NK-92 (cell line): ENCODE results near the gene GMDS.
"Not testable (repeated sequence)": the region's sequence is repeated elsewhere in the genome, so short reads cannot be mapped to it uniquely, and the experiment has no call there.

Experiments
- DNase-seq: peaks from one replicate; lab custom pipeline; 2025; ENCODE audit not compliant: unreplicated experiment; lab: John Stamatoyannopoulos, UW

GMDS gene

DNA sequence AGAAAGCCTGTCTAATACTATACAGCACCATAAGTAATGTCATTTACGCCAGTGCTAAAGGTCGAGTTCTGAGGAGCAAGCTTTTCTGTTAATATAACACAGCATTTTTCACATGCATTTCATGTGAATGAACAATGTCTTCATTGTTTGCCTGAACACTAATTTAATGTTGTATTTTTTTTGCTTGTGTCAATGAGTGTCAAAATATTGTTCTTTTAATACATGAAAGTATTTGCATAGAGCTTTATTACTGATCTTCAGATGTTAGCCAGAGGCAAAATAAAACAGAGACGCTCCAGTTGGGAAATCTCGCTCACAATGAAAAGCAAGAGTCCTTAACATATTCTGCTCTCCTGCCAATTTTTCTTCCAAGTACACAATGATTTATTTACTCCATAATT is 483.9 kb downstream of the GMDS start:
- DNase-seq: no peak

DNA sequence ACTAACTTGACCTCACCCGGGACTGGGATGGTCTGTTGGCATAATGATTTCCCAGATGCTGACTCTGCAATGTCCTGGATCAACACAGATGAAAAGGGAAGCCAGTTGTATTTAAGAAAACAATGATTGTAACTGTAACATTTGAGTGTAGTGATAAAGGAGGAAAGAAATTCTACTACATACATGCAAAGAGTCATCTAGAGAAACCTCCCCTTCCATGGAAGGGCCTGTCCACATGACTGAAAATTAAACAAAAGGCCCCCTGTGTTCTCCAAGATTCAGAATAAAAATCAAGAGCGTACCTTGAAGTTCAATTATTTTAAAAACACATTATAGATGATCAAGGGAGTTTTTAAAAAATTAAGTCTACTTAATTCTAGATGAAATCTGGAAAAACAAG is 484.5 kb downstream of the GMDS start:
- DNase-seq: no peak

DNA sequence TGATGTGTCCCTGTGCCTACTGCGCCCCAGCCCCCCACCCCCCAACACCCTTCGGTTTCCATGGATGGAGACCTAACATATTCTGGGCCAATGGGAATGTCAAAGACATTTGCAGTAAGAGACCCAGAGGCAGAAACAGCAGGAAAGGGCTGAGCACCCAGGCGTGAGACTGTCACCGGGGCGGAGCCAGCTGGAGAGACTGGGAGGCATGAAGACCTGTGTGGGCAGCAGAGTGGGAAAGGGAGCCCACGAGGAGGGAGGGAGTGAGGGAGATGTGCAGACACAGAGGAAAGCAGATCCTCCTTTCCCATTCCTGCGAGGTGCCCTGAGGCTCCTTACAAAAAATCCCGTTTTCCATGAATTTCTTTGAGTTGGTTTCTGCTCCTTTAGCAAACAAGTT is 485.5 kb downstream of the GMDS start:
- no peak for DNase-seq

DNA sequence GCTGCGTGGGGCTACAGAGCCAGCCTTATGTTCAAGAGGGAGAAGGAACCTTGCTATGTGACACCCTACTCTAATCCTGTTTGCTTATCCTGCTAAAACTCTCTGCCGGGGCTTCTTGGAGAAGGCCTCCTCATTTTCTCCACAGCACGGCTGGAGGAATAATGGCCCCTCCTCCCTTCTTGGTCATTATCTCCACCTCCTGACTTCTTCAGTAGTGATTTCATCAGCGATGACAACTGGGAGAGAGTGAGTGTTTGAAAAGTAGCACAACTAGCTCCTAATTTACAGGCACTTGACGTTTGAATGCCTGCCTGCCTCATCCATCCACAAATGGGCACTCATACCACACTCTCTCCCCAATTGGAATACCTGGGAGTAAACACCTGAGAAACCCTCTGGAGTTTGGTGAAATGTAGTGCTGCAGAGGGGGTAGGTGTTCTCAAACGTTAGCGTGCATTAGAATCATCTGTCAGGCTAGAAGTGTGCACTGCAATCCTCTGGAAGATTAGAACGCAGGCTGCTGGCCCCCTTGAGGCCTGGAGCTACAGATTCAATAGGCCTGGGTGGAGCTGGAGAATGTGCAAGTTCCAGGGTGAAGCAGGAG is 487.2 kb downstream of the GMDS start:
- no peak for DNase-seq

DNA sequence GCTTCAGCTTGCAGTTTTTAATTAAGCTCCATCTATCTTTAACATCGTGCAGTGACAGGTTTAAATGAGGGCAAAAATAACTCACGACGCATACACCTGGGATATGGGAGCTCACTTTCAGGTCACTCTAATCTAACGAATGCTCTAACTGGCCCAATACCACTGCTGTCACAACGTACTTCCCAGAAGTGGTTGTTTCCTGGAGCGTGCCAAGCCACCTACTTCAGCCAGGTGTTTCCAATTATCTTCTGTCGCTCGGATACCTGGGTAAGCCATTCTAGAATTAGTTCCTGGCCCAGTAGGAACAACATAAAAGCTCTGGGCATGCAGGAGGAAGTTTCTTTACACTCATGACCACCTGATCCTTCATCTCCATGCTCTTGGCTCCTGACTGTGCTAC is 488.3 kb downstream of the GMDS start:
- DNase-seq: no peak

DNA sequence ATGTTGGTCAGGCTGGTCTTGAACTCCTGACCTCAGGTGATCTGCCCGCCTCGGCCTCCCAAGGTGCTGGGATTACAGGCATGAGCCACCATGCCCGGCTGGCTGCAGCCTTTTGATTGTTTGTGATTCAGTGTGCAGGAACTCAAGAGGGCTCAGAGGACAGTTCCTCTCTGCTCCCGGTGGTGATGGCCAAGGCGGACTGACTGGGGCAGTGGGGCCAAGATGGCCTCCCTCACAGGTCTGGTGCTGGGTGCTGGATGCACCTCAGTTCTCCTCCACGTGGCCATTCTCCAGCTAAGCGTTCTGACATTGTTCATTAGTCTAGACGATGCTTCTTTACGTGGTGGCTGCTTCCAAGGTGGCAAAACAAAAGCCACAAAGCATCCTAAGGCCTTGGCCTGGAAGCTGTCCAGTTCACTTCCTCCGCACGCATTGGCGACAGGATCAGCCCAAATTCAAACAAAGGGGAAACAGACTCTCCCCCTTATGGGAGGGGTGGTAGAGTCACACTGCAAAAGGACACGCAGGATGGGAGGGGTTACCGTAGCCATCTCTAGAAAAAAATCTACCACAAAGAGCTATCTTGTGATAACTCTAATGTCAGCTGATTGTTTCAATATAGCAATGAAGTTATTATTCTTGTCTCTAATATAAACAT is 488.8 kb downstream of the GMDS start:
- no peak for DNase-seq

DNA sequence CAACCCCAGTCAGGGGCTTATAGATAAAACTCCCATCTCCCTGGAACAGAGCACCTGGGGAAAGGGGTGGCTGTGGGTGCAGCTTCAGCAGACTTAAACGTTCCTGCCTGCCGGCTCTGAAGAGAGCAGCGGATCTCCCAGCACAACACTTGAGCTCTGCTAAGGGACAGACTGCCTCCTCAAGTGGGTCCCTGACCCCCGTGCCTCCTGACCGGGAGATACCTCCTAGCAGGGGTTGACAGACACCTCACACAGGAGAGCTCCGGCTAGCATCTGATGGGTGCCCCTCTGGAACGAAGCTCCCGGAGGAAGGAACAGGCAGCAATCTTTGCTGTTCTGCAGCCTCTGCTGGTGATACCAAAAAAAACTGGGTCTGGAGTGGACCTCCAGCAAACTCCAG is 494.3 kb downstream of the GMDS start:
- DNase-seq: not testable (repeated sequence)

DNA sequence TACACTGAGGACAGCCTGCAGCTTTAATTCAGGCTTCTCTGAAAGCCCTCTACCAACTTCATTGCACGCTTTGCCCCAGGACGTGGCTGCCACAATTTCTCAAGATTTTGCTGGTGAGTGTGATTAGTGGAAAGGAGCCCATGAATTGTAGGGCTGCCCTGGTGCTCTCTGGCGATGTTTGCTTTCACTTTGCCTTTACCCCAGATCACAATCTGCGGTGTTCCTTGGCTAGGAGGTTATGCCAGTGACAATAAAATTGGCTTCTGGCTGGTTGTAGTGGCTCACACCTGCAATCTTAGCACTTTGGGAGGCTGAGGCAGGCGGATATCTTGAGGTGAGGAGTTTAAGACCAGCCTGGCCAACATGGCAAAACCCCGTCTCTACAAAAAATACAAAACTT is 496.4 kb downstream of the GMDS start:
- DNase-seq: no peak

DNA sequence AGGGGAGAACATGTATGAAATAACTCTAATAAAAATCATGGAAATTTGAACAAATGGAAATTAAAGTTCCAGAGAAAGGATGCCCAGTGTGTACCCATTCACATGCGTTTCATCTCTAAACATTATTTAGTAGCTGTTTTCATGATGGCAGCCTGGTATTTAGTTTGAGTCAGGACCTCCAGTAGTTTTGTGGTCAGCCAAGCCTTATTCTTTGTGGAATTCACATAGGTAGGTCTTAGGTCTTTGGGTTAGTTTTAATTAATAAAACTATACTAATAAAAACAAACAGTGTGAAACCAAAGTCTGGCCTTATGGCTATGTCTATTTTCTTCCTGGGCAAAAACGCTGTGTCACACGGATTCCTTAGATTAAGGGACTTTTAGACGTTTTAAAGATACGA is 497.9 kb downstream of the GMDS start:
- no peak for DNase-seq

DNA sequence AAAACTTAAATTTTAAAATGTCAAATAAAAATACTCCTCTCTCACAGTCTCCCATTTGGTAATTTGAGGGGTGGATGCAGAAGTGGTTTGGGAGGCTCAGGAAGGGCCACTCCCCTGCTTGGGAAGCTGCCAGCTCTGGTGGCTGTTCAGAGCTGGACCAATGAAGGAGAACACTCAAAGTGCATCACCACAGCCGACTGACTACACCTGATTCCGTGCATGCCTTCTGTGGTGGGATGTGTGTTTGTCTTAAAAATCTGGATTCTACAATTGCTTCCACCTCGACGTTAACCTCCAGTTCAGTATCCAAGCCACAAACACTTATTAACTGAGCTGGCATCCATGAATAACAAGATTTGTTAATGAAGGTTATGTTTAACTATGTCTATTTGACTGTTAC is 498.4 kb downstream of the GMDS start:
- no peak for DNase-seq

DNA sequence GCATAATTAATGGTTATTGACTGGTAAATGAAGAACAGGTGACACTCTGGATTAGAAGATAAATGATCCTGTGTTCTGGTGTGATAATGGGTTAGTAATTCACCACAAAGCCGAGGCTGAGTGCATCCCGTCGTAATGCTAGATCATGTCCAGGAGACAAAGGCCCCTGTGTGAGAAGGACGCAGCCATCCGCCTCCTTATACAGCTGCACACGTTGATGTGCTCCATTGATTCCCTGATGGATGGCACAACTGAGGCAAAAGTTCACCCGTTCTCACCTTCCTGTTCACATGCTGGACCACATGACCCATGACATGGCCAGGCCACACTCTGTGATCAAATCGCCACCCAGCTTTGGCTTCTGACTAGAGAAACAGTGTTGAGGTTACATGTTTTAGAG is 499.6 kb downstream of the GMDS start:
- DNase-seq: no peak

DNA sequence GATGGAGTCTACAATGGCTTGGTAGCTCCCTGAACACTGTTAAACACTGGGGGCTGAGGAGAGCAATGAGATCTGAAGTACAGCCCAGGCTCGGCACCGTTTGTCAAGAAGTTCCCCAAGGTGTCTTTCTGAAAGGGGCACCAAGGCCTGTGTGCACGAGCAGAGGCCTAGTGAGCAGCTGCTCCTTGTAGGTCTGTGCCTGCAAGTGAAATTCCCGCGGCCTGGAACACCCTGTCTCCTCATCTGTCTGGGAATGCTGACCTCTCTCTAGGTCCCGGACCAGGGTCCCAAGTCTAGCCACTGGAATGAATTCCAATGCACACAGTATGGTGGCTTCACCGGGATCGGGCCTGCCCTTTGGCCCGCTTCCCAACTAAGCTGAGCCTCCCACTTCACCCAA is 500.9 kb downstream of the GMDS start:
- DNase-seq: no peak

DNA sequence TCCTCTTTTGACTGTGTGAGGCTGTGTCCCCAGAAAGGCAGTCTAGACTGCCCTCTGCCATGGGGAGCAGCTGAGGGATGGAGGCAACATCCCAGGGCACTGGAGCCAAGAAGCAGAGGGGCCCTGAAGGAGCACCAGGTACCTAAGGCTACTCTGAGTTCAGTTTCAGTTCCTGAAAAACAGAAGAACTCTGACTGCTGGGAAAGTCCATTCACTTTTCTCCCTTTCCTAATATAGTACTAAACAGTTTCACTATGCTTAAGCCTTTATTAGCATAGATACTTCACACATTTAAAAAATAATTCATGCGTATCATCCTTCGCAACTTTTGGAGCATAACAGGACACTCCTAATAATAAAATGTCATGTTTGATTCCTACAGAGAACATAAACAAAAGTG is 505.7 kb downstream of the GMDS start:
- DNase-seq: no peak

DNA sequence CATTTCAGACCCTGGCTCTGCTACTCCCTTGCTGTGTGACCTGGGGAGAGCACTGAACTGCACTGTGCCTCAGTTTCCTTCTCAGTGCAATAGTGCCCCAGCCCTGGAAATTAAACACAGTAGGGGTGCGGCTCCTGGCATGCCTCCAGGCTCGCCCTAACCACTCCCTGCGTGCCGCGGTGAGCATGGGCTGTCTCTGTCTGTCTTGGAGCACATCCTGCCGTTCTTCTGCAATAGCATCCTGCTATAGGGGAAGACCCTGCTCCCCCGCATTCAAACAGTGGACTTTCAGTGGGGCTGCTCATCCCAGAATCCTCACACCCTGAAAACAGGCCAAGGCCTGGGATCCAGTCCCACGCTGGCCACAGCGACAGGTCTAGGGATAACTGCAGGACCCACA is 506.2 kb downstream of the GMDS start:
- no peak for DNase-seq

DNA sequence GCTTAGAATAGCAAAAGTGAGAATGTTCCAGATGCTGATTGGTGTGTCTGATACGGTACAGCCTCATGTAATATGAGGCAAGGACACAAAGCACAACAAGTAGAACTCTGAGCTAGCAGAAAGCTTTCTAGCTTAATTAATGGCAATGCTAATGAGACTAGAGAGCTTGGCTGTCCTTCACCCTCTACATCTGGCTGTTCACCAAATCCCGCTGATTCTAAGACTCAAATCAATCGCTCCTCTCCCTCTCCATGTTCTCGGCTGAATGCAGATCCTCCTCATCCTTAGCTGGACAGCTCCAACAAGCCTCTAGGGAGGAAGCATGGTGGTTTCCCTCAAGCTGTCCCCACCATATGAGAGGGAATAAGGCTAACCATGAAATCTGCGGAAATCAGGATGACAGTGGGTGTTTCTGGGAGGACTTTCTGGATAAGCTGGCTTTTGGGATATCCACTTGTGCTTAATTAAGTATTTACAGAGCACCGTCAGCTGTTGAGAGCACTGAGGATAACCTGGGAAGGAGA is 506.8 kb downstream of the GMDS start:
- DNase-seq: no peak

DNA sequence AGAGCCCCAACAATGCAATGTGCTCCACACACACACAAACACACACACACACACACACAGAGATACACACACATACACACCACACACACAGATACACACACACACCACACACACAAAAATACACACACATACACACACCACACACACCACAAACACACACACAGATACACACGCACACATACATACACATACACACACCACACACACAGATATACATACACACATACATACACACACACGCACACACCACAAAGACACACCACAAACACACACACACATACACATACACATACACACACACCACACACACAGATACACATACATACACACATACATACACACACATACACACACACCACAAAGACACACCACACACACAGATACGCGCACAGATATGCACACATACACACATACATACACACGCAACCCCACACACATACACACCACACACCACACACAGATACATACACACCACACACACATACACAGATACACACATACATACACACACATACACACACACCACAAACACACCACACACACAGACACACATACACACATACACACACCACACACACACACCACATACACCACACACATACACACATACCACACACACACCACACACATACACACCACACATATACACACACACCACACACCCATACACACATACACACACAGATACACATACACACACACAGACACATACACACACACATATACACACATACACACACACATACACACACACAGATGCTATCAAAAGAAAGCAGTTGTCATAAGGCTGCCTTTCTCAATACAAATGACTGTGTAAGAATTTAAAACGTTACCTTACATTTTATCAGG is 507.7 kb downstream of the GMDS start:
- no peak for DNase-seq

DNA sequence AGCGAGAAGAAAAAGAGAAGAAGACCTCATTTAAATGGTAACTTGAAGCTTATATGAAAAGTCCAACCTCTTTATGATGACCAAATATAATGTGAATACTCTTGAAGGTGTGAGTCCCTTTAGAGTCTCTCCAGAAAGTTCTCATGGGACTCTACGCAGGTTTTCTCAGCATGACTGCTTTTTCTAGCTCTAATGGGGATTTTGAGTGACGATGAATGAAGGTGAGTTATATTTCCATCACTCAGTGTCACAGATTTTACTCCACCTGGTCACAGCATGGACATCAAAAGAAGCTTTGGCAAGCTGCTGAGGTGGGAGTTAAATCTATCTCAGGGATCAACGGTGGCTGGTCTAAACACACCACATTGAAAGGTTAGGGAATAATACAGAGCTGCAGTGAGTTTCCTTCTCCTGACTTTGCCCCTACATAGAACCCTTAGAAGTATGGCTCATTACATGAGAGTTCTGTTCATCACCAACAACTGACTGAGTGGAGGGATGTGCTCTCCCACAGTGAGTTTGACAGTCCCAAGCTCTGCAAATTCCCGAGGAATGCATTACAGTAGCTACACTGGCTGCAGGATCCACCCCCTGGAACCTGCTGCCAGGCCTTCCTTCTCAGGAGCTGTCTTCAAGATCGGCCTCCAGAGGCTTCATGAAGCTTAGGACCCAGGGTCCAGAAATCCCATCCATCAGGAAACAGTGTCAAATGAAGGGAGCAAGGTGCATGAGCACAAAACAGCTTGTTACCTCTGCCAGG is 508.9 kb downstream of the GMDS start:
- DNase-seq: no peak

DNA sequence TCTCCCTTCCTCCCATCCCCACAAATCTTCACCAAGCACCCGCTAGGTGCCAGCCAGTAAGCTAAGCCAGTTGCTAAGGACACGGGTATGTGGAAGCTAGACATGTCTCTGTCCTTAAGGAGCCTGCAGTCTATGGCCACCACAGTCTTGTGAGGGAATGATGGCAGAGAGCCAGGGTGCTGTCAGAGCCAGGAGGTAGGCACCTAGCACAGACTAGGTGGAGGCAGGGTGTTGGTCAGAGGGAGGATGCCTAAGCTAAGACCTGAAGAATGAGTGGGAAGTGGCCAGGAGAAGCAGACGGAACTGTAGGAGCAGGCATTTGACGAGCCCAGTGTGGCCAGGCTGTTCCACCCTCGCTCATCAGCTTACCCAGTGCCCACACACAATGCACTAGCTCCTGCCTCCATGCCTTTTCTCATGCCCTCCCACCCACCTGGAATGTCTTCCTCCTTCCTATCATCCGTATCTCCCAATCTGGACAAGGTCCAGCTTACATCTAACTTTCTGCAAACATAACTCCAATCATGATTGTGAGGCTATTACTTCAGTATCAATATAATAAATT is 510.1 kb downstream of the GMDS start:
- DNase-seq: no peak

DNA sequence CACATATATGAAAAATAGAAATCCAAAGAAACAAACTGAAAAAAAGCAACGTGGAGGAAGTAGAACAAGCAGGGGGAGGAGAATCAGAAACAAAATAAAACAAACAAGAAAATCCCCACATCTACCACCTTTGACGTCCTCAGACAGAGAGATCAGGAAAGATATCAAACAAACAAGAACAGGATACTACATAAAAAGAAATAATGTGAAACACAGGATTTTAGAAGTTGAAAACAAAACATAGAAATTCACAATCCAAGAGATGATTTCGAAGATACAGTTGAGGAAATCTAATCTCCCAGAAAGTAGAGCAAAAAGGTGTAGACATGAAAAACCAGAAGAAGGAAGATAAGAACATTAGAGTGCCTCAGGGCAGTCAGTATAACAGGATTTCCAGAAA is 514.5 kb downstream of the GMDS start:
- no peak for DNase-seq

DNA sequence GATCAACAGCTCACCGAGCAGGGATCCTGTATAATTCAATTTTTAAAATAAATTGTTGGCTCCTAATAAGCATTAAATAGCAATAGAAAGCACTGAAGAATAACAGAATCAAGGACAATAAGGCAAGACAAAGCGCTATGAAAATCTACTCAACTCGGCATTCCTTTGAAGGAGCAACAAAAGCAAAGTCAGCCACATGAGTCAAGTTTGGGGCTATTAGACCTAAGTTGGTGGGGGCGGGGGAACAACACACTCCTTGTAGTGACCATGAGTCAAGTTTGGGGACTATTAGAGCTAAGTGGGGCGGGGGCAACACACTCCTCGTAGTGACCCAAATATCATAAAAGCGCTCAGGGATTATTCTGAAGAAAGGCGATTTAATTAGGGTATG is 515.7 kb downstream of the GMDS start:
- no peak for DNase-seq

DNA sequence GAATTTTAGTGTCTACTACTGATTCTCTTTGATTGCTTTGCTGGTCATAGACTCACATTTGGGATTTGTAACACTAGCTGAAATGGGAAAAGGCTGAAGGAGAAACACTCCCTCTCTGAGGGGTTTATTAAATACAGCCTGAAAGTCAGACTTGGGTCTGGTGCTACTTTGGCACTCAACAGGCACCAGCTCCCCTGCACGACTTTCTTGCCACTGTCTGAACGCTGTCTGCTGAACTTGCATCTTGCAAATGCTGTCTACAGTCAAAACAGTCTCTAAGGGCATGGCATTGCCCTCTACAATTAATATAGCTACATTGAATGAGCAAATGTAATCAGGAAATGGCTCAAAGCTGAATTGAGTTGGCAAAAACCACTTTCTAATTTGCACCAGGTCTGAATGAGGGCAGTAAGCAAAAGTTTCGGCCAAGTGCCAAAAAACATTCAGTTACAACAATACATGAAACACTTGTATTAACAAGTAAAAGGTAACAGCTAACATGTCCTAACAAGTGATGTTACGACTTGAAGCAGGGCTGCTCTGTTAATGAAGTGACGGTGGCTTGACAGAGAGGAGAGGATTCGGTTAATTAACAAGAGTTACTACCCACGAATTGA is 516.2 kb downstream of the GMDS start:
- no peak for DNase-seq
